HEK293T (cell line): ENCODE measurements around the gene SLC26A8.

Source experiments
- BHLHE40 ChIP-seq: fragments of 450-650 bp; IDR thresholded peaks from 2 replicates; pipeline ENCODE4 v1.6.1; 2016; ENCODE audit warnings: mild to moderate bottlenecking, moderate library complexity, borderline replicate concordance
- FOXK2 ChIP-seq: fragments of 450-650 bp; IDR thresholded peaks from 2 replicates; pipeline ENCODE4 v1.6.1; 2016; ENCODE audit warnings: mild to moderate bottlenecking
- FOXM1 ChIP-seq: fragments of 450-650 bp; IDR thresholded peaks from 2 replicates; pipeline ENCODE4 v1.6.1; 2017; ENCODE audit warnings: mild to moderate bottlenecking, borderline replicate concordance
- HDGF ChIP-seq: fragments of 450-650 bp; IDR thresholded peaks from 2 replicates; pipeline ENCODE4 v1.6.1; 2017; ENCODE audit warnings: antibody characterized with exemption, borderline replicate concordance
- NFRKB ChIP-seq: fragments of 450-650 bp; IDR thresholded peaks from 2 replicates; pipeline ENCODE4 v1.6.1; 2016; ENCODE audit warnings: mild to moderate bottlenecking, moderate library complexity
- SP1 ChIP-seq: fragments of 450-650 bp; IDR thresholded peaks from 2 replicates; pipeline ENCODE4 v1.6.1; 2017
- SUZ12 ChIP-seq: fragments of 450-650 bp; IDR thresholded peaks from 2 replicates; pipeline ENCODE4 v1.6.1; 2016; ENCODE audit warnings: mild to moderate bottlenecking

DNA sequence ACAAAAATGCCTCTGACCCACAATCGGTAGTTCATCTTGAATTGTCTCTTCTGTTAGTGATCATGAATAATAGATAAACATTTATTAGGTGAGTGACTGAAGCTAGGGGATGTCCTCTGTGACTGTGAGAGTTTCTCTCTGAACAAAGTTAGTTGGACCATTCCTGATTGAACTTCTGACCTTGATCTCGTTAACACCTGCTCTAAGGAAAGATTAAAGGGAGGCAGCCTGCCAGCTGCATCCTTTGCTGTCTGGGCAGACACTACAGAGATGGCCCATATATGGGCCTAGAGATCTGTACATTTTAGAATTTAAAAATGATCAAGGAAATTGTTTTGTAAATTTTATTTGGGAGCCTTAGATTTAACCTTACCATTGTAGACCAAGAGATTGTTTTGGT is 30.5 kb upstream of the SLC26A8 start:
- TF ChIP-seq SP1 (no peak), HDGF (no peak), FOXM1 (no peak), NFRKB (no peak), BHLHE40 (no peak), SUZ12 (no peak), FOXK2 (no peak)
